ENCODE data around the gene DNAH10. TPM values are rescaled to one million over a fixed set of nuclear protein-coding genes. Genes with fewer than 3 reads are reported as not detected.
A peak's percentile ranks its signal among the peaks of the same experiment; 100 is the strongest.

DNAH10 gene
- polyA plus RNA-seq, 1 donor from 2014 or later, result 0.40 TPM

GRCh38 chr12:123854232-123854631, 92.1 kb downstream of the DNAH10 start:
- no peaks in the 10 kb centered on the region for H3K4me1 Mint-ChIP-seq
- H3K4me3 Mint-ChIP-seq, result no peak overlapping the region
- no peaks in the 10 kb centered on the region for H3K9me3 Mint-ChIP-seq
- H3K36me3 Mint-ChIP-seq, result peaks cover 1% of the 10 kb centered on the region
- peaks cover 2% of the 10 kb centered on the region for H3K27me3 Mint-ChIP-seq
- no peak overlapping the region for H3K27ac Mint-ChIP-seq

GRCh38 chr12:123854918-123855317, 92.8 kb downstream of the DNAH10 start:
- Mint-ChIP-seq H3K9me3 (no peaks in the 10 kb centered on the region), H3K36me3 (peaks cover 1% of the 10 kb centered on the region), H3K27ac (no peak overlapping the region), H3K27me3 (peaks cover 2% of the 10 kb centered on the region), H3K4me3 (peak overlapping the region in 1 of 4 donors; percentile 58), H3K4me1 (no peaks in the 10 kb centered on the region)

GRCh38 chr12:123856681-123857080, 94.6 kb downstream of the DNAH10 start:
- Mint-ChIP-seq H3K27me3 (peaks cover 2% of the 10 kb centered on the region), H3K4me1 (peaks cover 0 to 1% (median 0%) of the 10 kb centered on the region in 3 donors), H3K9me3 (no peaks in the 10 kb centered on the region), H3K27ac (no peak overlapping the region), H3K36me3 (peaks cover 1% of the 10 kb centered on the region), H3K4me3 (no peak overlapping the region)

GRCh38 chr12:123858176-123858575, 96.1 kb downstream of the DNAH10 start:
- peaks cover 1% of the 10 kb centered on the region for H3K36me3 Mint-ChIP-seq
- H3K27ac Mint-ChIP-seq, result no peak overlapping the region
- H3K9me3 Mint-ChIP-seq, result peaks cover 0 to 2% (median 0%) of the 10 kb centered on the region in 3 donors
- peaks cover 2% of the 10 kb centered on the region for H3K27me3 Mint-ChIP-seq
- H3K4me1 Mint-ChIP-seq, result peaks cover 0 to 1% (median 0%) of the 10 kb centered on the region in 3 donors
- H3K4me3 Mint-ChIP-seq, result no peak overlapping the region

GRCh38 chr12:123859035-123859434, 96.9 kb downstream of the DNAH10 start:
- peaks cover 0 to 1% (median 0%) of the 10 kb centered on the region in 3 donors for H3K4me1 Mint-ChIP-seq
- peaks cover 1% of the 10 kb centered on the region for H3K36me3 Mint-ChIP-seq
- no peak overlapping the region for H3K27ac Mint-ChIP-seq
- peaks cover 2% of the 10 kb centered on the region for H3K27me3 Mint-ChIP-seq
- H3K4me3 Mint-ChIP-seq, result no peak overlapping the region
- H3K9me3 Mint-ChIP-seq, result peaks cover 0 to 2% (median 0%) of the 10 kb centered on the region in 3 donors

GRCh38 chr12:123860377-123860776, 98.3 kb downstream of the DNAH10 start:
- Mint-ChIP-seq H3K36me3 (peaks cover 1% of the 10 kb centered on the region), H3K27me3 (peaks cover 2% of the 10 kb centered on the region), H3K4me3 (no peak overlapping the region), H3K27ac (no peak overlapping the region), H3K9me3 (peaks cover 0 to 4% (median 0%) of the 10 kb centered on the region in 3 donors), H3K4me1 (peaks cover 0 to 1% (median 0%) of the 10 kb centered on the region in 3 donors)

- H3K27me3 Mint-ChIP-seq, result peaks cover 2% of the 10 kb centered on the region
- H3K27ac Mint-ChIP-seq, result no peak overlapping the region
- H3K9me3 Mint-ChIP-seq, result peaks cover 0 to 4% (median 0%) of the 10 kb centered on the region in 3 donors
- H3K36me3 Mint-ChIP-seq, result peaks cover 1% of the 10 kb centered on the region
- H3K4me1 Mint-ChIP-seq, result peaks cover 0 to 1% (median 0%) of the 10 kb centered on the region in 3 donors
- H3K4me3 Mint-ChIP-seq, result no peak overlapping the region
Measured at GRCh38 chr12:123861392-123861791, 99.3 kb downstream of the DNAH10 start.

- no peaks in the 10 kb centered on the region for H3K4me1 Mint-ChIP-seq
- H3K4me3 Mint-ChIP-seq, result no peak overlapping the region
- peaks cover 2% of the 10 kb centered on the region for H3K27me3 Mint-ChIP-seq
- no peaks in the 10 kb centered on the region for H3K36me3 Mint-ChIP-seq
- H3K9me3 Mint-ChIP-seq, result peaks cover 0 to 4% (median 0%) of the 10 kb centered on the region in 3 donors
- H3K27ac Mint-ChIP-seq, result no peak overlapping the region
Measured at GRCh38 chr12:123867141-123867540, 105.0 kb downstream of the DNAH10 start.

- Mint-ChIP-seq H3K36me3 (no peaks in the 10 kb centered on the region), H3K4me3 (no peak overlapping the region), H3K27ac (no peak overlapping the region), H3K27me3 (peaks cover 6% of the 10 kb centered on the region), H3K4me1 (peaks cover 0 to 2% (median 0%) of the 10 kb centered on the region in 3 donors), H3K9me3 (peaks cover 0 to 2% (median 0%) of the 10 kb centered on the region in 3 donors)
Measured at GRCh38 chr12:123868791-123869190, 106.7 kb downstream of the DNAH10 start.

- Mint-ChIP-seq H3K4me1 (peaks cover 0 to 2% (median 0%) of the 10 kb centered on the region in 3 donors), H3K27me3 (peaks cover 6% of the 10 kb centered on the region), H3K9me3 (no peaks in the 10 kb centered on the region), H3K4me3 (no peak overlapping the region), H3K36me3 (no peaks in the 10 kb centered on the region), H3K27ac (no peak overlapping the region)
Measured at GRCh38 chr12:123873793-123874192, 111.7 kb downstream of the DNAH10 start.

GRCh38 chr12:123877968-123878367, 115.9 kb downstream of the DNAH10 start:
- Mint-ChIP-seq H3K36me3 (no peaks in the 10 kb centered on the region), H3K4me3 (no peak overlapping the region), H3K27me3 (peaks cover under 1% of the 10 kb centered on the region), H3K4me1 (peaks cover 0 to 3% (median 0%) of the 10 kb centered on the region in 3 donors), H3K9me3 (peaks cover 0 to 4% (median 0%) of the 10 kb centered on the region in 3 donors), H3K27ac (no peak overlapping the region)

GRCh38 chr12:123879101-123879500, 117.0 kb downstream of the DNAH10 start:
- no peaks in the 10 kb centered on the region for H3K27me3 Mint-ChIP-seq
- no peaks in the 10 kb centered on the region for H3K36me3 Mint-ChIP-seq
- H3K4me3 Mint-ChIP-seq, result no peak overlapping the region
- peaks cover 0 to 4% (median 0%) of the 10 kb centered on the region in 3 donors for H3K9me3 Mint-ChIP-seq
- H3K4me1 Mint-ChIP-seq, result peaks cover 0 to 2% (median 0%) of the 10 kb centered on the region in 3 donors
- no peak overlapping the region for H3K27ac Mint-ChIP-seq

GRCh38 chr12:123879691-123880090, 117.6 kb downstream of the DNAH10 start:
- Mint-ChIP-seq H3K4me3 (no peak overlapping the region), H3K27me3 (no peaks in the 10 kb centered on the region), H3K36me3 (no peaks in the 10 kb centered on the region), H3K27ac (no peak overlapping the region), H3K9me3 (peaks cover 0 to 4% (median 0%) of the 10 kb centered on the region in 3 donors), H3K4me1 (peaks cover 0 to 2% (median 0%) of the 10 kb centered on the region in 3 donors)

GRCh38 chr12:123882161-123882705, 120.1 kb downstream of the DNAH10 start:
- H3K27ac Mint-ChIP-seq, result no peak overlapping the region
- peaks cover 0 to 2% (median 0%) of the 10 kb centered on the region in 3 donors for H3K4me1 Mint-ChIP-seq
- peaks cover 0 to 4% (median 0%) of the 10 kb centered on the region in 3 donors for H3K9me3 Mint-ChIP-seq
- no peak overlapping the region for H3K4me3 Mint-ChIP-seq
- no peaks in the 10 kb centered on the region for H3K36me3 Mint-ChIP-seq
- peaks cover 2% of the 10 kb centered on the region for H3K27me3 Mint-ChIP-seq

GRCh38 chr12:123886258-123886657, 124.2 kb downstream of the DNAH10 start:
- Mint-ChIP-seq H3K36me3 (no peaks in the 10 kb centered on the region), H3K4me3 (peak overlapping the region in 1 of 4 donors; percentile 9), H3K4me1 (no peaks in the 10 kb centered on the region), H3K9me3 (peaks cover 0 to 3% (median 0%) of the 10 kb centered on the region in 3 donors), H3K27ac (no peak overlapping the region), H3K27me3 (peaks cover 4% of the 10 kb centered on the region)

All from IgD-negative memory B cell (primary cell).